ENCODE measurements around the gene NELL2.
"Not testable (repeated sequence)": the region's sequence is repeated elsewhere in the genome, so short reads cannot be mapped to it uniquely, and the experiment has no call there.

Gene NELL2

DNA sequence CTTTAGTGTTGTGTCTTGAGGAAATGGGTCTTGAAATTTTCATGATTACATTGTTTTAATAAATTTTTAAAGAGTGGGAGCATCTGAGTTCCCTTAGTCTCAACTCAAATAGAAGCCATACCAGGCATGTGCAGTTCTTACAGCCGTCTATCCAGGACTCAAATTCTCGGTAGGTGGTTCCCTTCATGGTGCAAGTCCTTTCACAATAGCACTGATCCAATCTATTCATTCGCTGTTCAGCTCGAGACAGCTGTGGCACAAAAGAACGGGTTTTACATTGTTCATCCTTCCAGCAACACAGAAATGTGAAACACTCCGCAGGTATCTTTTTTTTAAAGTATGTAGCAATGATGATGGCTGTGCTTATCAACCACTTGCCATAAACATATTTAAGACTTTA lies 100.2 kb downstream of the NELL2 start:
- no peak for DNase-seq

DNA sequence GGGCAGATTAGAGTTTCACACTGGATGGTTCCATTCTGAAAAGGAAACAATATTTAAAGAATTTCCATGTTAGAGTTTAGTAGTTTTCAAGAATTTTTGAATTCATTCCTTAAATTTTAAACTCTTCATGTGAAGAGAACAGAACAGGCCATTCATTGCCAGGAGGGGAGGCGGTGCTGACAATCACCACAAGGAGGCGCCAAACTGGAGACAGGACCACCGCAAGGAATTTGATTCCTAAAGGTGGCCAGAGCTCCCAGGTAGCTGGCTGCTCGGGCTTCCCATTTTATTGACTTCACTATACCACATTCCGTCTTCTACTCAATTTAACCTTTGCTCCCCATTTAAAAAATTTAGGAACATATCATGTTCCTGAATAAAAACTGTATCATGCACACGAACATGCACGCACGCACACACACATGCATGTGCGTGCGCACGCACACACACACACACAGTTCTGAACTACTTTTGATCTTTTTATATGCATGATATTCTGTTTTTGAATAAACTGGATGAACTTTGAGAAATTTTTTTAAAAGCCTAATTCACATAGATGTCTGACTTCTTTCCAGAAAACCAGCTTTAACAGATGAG lies 101.2 kb downstream of the NELL2 start:
- peak; percentile 84 for DNase-seq

DNA sequence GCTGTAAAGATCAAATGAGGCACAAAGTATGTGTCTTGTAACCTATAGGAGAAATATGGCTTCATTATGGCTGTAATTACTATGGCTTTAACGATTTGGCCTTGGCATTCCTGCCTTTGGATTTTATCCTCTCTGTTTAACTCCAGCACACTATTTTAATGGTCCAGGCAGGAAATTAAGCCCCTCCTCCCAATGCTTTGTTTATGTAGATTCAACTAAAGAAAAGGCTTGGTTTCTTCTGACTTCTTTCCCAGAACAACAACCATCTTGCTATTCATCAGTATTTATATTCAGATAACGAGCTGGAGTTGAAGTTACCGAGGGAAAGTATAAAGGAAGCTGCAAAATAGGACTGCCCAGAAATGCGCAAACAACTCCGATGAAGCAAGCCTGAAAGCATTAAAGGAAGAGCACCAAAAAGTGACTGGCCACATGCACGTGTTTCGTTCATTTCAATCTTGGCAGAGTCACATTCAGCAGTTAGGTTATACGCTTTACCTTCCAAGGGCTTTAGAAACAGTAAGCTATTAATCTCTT lies 104.6 kb downstream of the NELL2 start:
- no peak for DNase-seq

DNA sequence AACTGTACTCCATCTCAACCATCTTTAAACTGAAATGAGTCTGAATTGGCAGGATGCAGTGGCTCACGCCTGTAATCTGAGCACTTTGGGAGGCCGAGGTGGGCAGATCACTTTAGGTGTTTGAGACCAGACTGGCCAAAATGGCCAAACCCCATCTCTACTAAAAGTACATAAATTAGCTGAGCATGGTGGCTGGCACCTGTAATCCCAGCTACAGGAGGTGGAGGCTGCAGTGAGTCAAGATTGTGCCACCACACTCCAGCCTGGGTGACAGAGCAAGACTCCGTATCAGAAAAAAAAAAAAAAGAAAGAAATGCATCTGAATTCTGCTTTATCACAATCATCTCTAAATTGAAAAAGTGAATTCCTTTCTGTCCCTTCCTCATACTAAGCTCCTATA lies 110.3 kb downstream of the NELL2 start:
- no peak for DNase-seq

DNA sequence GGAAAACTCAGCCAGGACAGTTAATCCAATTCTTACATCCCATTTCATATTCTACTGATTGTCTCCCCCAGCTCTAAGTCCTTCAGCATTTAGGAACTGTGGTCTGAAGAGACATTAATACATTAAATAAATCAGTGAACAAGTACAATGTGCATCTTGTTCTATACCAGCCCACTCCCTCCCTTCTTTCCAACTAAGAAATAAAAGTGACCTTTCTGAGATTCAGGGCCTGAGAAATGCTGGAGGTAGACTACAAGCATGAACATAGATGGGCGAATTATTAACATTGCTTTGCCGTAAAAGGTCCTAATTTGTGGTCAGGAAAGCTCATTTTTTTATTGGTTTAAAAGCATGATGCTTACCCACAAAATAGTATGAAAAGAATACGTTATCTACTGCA lies 113.1 kb downstream of the NELL2 start:
- no peak for DNase-seq

DNA sequence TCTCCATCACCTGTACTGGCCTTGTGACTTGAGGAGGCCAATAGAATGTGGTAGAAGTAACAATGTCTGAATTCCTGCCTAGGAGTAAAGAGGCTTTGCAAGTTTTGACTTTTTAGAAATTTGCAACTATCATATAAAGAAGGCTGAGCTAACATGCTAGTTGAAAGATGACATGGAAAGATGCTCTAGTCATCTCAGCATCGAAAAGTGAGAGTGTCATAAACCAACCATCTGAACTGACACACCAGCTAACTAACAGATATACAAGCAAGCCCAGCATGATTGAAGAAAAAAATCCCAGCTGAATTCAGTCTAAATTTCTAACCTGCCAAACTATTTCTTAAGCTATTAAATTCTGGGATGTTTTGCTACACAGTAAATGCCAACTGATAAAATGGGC lies 116.8 kb downstream of the NELL2 start:
- no peak for DNase-seq

DNA sequence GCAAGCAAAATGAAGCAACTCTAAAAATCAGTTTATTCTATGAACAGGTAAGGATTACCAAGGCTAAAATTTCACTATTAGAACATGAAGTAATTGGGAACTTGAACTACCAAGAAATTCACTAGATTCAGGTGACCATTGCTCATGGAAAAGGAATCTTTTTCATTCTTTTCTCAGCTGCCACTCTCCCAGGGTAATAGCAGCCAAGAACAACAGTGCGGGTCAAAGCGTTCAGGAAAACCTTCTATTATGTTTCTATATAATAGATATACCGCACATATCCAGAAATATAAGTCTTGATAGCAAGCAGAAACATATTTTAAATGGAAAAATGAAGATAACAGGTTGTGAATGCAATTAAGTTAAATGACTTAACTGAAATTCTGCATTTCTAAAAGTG lies 125.6 kb downstream of the NELL2 start:
- DNase-seq = no peak

DNA sequence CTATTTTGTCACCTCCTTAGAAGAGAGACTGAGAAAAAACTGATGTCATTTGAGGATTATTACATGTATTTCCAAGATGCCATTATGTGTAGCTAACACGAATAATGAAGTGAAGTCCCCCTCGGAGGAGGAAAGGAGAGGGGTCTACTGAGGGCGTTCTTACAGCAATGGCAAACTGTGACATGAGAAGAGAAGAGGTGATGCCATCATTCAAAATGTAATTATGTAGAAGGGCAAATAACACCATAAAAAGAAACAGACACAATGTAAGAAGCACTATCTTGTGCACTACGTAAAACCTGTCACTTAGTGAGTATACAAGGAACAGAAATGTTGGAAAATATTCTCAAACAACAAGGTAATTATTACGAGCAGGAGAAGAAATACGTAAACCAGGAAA lies 126.5 kb downstream of the NELL2 start:
- DNase-seq = no peak

DNA sequence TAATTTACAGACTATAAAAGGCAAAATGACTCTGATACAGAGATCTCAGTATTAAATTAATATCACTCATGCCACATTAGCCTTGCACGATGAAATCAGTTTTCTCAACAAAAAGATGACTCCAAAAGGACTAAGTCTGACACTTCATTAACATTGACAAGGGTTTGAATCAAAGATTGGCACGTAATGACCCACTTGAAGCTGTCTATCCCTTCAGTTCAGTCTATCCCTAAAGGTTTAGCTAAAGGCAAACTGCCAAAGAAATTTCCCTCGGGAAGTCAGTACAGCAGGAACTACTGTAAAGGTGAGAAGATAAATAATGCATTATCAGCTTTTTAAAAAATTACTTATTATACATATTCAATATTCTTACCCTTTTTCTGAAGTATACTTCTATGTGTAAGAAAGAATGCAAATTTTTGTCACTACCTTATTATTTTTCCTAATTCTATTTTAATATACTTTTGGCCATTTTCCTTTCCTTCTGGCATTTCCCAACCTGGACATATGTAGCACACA lies 127.1 kb downstream of the NELL2 start:
- DNase-seq = no peak

DNA sequence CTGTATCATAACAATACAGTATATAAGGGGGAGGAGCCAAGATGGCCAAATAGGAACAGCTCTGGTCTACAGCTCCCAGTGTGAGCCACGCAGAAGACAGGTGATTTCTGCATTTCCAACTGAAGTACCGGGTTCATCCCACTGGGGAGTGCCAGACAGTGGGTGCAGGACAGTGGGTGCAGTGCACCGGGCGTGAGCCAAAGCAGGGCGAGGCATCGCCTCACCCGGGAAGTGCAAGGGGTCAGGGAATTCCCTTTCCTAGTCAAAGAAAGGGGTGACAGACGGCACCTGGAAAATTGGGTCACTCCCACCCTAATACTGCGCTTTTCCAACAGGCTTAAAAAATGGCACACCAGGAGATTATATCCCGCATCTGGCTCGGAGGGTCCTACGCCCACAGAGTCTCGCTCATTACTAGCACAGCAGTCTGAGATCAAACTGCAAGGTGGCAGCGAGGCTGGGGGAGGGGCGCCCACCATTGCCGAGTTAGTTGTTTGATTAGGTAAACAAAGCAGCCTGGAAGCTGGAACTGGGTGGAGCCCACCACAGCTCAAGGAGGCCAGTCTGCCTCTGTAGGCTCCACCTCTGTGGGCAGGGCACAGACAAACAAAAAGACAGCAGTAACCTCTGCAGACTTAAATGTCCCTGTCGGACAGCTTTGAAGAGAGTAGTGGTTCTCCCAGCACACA lies 134.7 kb downstream of the NELL2 start:
- DNase-seq = not testable (repeated sequence)

DNA sequence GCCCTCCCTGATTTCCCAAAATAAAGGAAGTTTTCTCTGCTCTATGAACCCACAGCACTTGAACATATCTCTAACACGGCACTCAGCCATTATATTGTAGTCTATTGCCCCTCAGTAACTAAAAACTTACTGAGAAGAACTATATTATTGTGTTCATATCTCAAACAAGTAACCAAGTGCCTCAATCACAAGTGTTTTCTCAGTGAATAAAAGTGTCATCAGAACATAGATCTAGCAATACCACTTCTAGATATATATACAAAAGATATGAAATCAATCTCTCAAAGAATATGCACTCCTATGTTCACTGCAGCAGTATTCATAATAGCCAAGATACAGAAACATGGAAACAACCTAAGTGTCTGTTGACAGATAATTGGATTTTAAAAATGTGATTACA lies 138.1 kb downstream of the NELL2 start:
- no peak for DNase-seq

DNA sequence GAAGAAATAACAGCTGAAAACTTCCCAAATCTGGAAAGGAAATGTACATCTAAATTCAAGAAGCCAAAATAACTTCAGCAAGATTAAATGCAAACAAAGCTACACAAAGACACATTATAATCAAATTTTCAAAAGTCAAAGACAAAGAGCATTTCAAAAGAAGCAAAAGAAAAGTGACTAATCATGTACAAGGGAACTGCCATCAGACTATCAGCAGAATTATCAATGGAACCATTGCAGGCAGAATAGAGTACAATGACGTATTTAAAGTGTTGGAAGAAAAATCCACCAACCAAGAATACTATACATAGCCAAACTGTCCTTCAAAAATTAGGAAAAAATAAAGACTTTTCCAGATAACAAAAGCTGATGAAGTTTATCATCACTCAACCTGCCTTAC lies 147.5 kb downstream of the NELL2 start:
- DNase-seq = no peak

DNA sequence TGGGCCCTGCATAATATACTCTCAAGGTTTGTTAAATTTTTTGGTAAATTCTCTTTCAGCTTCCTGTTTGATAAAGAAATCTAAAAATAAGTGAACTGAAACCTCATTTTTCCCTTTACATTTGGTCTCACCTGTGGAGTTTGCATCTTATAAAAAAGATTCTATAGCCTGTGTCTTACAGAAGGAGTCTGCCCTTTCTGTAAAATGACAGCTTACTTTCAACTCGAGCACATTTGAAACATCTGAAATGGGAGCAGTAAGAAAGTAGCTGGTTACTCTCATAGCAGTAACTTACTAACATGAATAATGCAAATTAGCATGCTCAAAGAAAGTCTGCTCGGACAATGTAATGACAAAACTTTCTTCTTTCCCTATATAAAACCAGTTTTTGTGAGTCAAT lies 155.8 kb downstream of the NELL2 start:
- no peak for DNase-seq

DNA sequence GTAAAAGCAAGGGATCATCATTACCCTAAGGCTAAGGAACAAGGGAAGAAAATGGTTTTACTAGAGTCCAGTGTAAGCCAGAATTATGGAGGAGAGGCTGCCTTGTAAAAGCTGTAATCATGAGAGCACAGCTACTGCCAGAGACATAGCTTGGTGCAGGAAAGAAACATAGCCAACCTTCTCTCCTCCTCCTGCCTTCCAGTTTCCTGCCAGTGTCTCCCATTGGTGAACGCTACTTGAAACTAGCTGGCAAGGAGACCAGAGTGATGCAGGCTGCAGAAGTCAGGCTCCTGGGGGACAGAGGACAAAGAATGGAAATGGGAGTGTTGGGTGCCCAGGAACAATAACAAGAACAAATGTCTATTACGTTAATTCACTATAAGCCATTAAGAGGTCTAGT lies 158.5 kb downstream of the NELL2 start:
- DNase-seq = no peak

DNA sequence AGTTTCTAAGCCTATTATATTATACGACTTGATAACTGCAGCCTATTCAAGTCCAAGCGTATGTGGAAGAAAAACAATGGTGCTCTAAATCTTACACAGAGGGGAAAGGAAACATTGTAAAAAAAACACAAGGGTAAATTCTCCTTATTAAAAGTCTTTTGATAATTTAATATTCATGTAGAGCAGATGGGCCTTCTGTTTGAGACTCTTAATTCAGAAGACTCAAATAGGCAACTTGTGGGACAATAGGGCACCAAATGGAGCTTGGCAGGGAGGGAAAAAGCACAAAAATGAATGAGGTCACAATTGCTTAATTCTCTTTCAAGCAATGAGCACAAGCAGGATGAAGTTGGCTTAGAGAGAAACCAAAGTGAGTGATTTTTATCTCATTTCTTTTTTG lies 159.4 kb downstream of the NELL2 start:
- no peak for DNase-seq

DNA sequence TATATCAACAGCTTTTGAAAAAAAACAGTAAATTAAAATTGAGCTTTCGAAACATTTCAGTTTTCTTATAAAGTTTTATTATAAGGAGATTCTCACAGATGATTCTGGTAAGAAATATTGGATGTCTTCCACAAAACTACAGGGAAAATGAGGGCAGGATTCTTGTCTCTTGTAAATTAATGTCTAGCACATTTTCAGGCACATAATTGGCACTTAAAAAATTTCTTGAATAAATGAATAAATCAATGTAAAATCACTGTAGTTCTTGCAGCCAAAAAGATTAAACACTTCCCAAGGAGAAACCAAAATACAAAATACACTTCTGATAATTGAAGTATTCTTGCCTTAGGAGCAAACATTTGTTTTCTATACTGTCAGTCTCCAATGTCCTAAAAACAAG lies 164.4 kb downstream of the NELL2 start:
- DNase-seq = no peak

DNA sequence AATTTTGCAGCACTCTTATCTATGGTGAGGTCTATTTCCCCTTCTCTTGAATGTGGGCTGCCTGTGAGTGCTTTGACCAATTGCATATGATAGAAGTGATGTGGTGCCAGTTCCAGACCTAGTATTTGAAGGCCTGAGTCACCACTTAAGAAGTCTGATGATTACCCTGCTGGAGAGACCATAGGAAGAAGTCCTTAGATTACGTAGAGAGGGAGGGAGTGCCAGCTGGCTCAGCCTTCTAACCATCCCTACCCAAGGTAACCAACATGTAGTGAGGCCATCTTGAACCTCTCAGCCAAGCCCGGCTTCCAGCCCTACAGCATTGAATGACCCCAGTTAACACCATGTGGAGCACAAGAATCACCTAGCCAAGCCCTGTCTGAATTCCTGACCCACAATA lies 166.9 kb downstream of the NELL2 start:
- DNase-seq = no peak

DNA sequence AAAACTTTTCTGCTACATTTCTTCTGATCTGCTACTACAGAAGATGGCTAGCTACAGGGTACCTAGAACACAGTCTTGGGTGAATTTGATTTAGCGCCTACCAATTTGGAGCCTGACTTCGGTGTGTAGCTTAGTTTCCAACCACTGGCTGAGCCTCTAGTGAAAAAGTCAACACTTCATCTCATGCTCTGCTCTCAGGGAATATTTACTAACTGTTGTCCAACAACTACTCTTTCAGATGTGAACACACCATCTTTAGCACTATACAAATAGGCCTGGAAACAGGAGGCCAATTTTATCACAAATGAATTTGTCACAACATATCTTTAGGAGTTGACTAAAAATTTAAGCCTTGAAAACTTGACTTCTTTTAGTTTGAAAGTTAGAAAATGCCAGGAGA lies 167.9 kb downstream of the NELL2 start:
- DNase-seq = no peak

DNA sequence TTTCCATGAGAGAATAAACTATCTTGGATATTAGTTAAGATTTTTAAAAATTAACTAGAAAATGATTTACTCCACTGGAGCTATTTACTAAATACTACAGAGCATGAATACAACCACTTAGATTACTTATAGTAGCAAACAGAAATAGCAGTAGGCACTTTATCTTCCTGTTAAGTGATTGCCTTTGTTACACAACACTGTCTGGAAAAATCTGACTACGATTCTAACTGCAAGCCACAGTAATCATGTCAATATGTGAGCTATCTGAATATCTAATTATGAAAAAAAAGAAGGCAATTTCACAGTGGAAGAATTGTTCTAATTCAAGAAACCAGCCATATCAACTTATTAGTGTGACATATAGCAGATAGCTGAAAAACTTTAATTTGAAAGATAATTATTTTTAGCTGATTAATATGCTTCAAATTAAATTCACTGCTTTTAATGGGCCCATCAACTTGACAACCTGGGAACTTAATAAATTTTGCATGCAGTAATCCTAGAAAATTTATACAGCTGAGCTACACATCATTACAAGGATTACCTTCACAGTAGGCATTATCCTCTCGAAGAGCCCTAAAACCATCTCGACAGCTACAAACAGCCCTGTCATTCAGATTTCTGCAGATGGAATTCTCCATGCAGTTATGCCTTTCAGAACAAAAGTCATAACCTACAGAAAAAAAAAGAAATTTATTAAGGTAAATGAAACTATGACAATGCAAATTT lies 172.8 kb downstream of the NELL2 start:
- no peak for DNase-seq

DNA sequence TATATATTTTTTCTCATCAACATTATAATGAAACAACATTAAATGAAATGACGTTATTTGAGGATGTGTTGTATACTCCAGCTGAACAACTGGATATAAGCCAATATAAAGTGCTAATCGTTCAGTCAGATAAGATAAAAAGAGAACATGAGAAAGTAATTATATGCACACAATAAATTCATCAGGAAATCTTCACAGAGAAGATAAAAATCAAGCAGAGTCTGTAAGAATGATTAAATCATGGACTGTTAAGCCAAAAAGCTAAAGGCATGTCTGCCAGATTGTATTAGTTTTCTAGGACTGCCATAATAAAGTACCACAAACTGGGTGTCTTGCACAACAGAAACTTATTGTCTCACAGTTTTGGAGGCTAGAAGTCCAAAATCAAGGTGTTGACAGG lies 178.6 kb downstream of the NELL2 start:
- DNase-seq = no peak

DNA sequence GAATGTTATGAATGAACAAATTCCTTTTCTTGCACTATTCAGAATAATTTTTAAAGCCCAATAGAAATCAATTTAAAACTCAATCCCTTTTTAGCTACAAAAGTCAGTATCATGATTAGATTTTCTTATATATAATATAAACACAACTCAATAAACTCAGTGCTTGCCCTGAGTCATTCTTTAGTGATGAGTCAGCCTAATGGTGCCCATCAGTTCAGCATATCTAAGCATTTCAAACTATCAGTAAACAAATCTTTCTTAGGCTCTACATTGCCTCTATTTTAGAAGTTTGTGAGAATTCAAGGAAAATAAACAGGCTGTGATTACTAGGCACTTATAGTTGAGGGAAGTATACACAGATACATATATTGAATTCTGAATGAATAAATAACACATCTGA lies 179.6 kb downstream of the NELL2 start:
- no peak for DNase-seq

DNA sequence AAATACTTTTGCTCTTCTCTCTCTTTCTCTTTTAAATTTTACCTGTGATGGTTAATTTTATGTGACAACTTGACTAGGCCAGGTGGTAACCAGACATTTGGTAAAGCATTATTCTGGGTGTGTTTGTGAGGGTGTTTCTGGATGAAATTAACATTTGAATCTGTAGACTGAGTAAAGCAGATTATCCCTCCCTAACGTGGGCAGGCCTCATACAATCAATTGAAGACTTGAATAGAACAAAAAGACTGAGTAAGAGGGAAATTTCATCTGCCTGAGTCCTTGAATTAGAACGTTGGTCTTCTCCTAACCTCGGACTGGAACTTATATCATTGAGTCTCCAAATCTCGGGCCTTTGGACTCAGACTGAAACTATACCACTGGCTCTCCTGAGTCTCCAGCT lies 182.1 kb downstream of the NELL2 start:
- DNase-seq = no peak

DNA sequence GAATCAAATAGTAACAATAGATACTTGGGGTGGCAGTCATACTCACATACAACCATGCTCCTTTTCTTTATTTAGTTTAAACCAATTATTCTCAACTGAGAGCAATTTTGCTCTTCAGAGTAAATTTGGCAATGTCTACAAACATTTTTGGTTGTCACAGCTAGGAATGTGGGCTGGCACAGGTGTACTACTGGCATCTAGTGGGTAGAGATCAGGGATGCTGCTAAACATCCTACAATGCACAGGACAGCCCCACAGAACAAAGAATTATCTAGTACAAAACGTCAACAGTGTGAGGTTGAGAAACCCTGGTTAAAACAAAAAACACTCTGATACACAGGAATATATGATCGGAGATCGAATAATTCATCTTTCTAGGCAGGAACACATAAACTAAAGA lies 186.5 kb downstream of the NELL2 start:
- no peak for DNase-seq

DNA sequence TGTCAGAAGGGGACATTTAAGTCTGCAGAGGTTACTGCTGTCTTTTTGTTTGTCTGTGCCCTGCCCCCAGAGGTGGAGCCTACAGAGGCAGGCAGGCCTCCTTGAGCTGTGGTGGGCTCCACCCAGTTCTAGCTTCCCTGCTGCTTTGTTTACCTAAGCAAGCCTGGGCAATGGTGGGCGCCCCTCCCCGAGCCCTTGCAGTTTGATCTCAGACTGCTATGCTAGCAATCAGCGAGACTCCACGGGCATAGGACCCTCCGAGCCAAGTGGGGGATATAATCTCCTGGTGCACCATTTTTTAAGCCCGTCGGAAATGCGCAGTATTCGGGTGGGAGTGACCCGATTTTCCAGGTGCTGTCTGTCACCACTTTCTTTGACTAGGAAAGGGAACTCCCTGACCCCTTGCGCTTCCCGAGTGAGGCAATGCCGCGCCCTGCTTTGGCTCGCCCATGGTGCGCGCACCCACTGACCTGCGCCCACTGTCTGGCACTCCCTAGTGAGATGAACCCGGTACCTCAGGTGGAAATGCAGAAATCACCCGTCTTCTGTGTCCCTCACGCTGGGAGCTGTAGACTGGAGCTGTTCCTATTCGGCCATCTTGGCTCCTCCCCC lies 189.2 kb downstream of the NELL2 start:
- DNase-seq = not testable (repeated sequence)
